Activated CD8-positive, alpha-beta T cell treated with anti-CD3 and anti-CD28 coated beads for 36 hours (primary cell): Measurements from ENCODE around the gene GPX5. TPM values are rescaled to one million over a fixed set of nuclear protein-coding genes. Genes with fewer than 3 reads are reported as not detected.

Experiments used
- ATAC-seq: fragments of 200-7000 bp; cut with Tn5 transposase; one replicate; pipeline ENCODE4 v1.10.0; 2021; ENCODE audit warnings: mild to moderate bottlenecking, moderate library complexity
- CTCF ChIA-PET: fragments of 350-600 bp; sonication (Branson Sonifier 250); formaldehyde crosslinking; loops from one replicate; lab custom pipeline; 2021; ENCODE audit warnings: antibody characterized with exemption; lab: Charles Lee
- POLR2A ChIA-PET: fragments of 350-600 bp; sonication (Branson Sonifier 250); formaldehyde crosslinking; loops from one replicate; lab custom pipeline; 2021; ENCODE audit warnings: antibody characterized with exemption; lab: Charles Lee
- DNase-seq: peaks from one replicate; pipeline ENCODE4 v3.0.0-alpha.2; 2020
- H3K27ac Mint-ChIP-seq: one replicate; pipeline ENCODE4 v1.8.0; 2021; ENCODE audit warnings: mild to moderate bottlenecking, mixed read lengths
- H3K27me3 Mint-ChIP-seq: one replicate; pipeline ENCODE4 v1.8.0; 2021; ENCODE audit warnings: mixed read lengths
- H3K36me3 Mint-ChIP-seq: one replicate; pipeline ENCODE4 v1.8.0; 2021; ENCODE audit warnings: low read depth, mixed read lengths
- H3K4me1 Mint-ChIP-seq: one replicate; pipeline ENCODE4 v1.8.0; 2021; ENCODE audit warnings: low read depth, mixed read lengths
- H3K4me3 Mint-ChIP-seq: one replicate; pipeline ENCODE4 v1.8.0; 2021; ENCODE audit warnings: mild to moderate bottlenecking, moderate library complexity, mixed read lengths
- H3K9me3 Mint-ChIP-seq: one replicate; pipeline ENCODE4 v1.8.0; 2021; ENCODE audit warnings: mixed read lengths
- intact Hi-C: fragments of 100-400 bp; cut with micrococcal nuclease; formaldehyde crosslinking; loops from one replicate; pipeline ENCODE4 v1.10.0; 2022
- total RNA-seq, 2 experiments: library from RNA; stranded (reverse); gene quantifications; one replicate each; pipeline ENCODE4 v1.2.3, GENCODE V29; 2021
- TF ChIP-seq, protein P1 (sequence below): fragments of 200-600 bp; IDR thresholded peaks from one replicate; pipeline ENCODE4 v1.8.0; 2022; ENCODE audit warnings: antibody characterized with exemption, mild to moderate bottlenecking

GPX5 gene
- total RNA-seq, 2 experiments from 2014 or later: not detected

DNA sequence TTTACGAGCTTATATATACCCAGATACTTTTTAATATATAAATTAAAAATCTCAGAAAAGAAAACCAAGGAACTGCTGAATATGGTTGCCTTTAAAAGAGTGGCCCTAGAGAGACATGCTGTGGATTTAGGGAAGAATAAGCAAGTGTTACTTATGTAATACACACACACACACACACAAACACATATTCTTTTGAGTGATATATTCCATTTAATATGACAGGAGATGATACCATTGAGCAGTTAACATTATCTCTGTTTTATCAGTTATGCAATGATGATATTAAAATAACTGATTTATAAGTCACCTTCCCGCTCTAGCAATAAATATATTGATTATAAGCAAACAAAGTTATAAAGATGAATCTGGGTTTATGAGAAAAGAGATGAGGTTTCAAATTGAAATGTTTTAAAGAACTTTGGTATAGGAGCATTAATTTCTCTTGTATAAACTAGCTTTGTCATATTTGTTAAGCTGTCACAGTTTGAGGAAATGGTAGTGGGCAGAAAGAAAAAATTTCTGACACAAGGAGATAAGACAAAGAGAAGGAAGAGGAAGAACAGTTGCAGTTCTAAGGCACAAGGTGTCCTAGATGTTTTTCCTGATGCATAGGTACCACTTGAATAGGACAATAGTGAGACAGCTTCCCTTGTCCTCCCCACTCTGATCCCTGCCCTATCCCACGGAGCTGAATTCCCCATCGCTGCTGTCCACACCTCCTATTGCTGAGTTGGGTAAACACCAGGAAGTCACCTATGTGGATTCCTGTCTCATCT lies 26.4 kb downstream of the GPX5 start:
- DNase-seq (no peak), ATAC-seq (no peak)
- TF ChIP-seq, protein P1, sequence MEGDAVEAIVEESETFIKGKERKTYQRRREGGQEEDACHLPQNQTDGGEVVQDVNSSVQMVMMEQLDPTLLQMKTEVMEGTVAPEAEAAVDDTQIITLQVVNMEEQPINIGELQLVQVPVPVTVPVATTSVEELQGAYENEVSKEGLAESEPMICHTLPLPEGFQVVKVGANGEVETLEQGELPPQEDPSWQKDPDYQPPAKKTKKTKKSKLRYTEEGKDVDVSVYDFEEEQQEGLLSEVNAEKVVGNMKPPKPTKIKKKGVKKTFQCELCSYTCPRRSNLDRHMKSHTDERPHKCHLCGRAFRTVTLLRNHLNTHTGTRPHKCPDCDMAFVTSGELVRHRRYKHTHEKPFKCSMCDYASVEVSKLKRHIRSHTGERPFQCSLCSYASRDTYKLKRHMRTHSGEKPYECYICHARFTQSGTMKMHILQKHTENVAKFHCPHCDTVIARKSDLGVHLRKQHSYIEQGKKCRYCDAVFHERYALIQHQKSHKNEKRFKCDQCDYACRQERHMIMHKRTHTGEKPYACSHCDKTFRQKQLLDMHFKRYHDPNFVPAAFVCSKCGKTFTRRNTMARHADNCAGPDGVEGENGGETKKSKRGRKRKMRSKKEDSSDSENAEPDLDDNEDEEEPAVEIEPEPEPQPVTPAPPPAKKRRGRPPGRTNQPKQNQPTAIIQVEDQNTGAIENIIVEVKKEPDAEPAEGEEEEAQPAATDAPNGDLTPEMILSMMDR: no peak
- no peak overlapping the region for H3K27ac Mint-ChIP-seq
- peaks cover 63% of the 10 kb centered on the region for H3K27me3 Mint-ChIP-seq
- intact Hi-C loops: no loop called here
- no peak overlapping the region for H3K4me3 Mint-ChIP-seq
- H3K4me1 Mint-ChIP-seq: no peaks in the 10 kb centered on the region
- ChIA-PET POLR2A (interaction anchor here (0.7 kb wide), 1 partner anchor 273 kb away, joined by 3 read pairs; no protein-coding TSS in a partner anchor), CTCF (interaction anchor here (1.3 to 2.1 kb wide), 4 partner anchors 10 to 55 kb away, joined by 3 to 5 read pairs (median 4); no protein-coding TSS in a partner anchor)
- no peaks in the 10 kb centered on the region for H3K36me3 Mint-ChIP-seq
- no peaks in the 10 kb centered on the region for H3K9me3 Mint-ChIP-seq

DNA sequence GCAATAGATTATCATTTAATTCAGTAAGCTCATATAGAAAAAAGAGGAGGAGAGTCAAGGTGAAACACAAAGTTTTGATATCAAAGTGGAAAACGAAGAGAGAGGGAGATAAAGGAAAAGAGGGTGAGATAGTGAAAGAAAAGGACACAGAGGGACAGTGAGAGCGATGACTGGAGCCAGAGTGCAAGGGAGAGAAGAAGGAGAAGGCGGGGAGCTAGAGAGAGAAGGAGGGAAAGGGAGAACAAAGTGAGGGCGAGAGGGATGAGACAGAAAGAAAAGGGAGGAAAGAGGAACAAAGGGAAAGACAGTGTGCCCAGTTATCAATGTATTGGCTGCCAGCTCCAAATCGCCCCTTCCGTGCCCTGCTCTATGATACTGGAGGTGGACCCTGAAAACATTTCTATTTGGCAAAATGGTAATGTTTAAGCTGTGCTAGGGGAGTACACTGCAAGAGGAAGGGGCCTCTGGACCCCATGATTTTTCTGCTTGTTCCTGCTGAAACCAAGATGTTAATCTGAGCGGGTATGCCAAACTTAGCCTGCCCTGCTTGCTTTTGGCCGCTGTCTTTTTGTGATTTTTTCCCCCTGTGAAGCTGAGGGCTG lies 27.8 kb downstream of the GPX5 start:
- TF ChIP-seq, protein P1: no peak
- ATAC-seq (no peak), DNase-seq (no peak)
- intact Hi-C loops: no loop called here
- Mint-ChIP-seq H3K9me3 (no peaks in the 10 kb centered on the region), H3K27me3 (peaks cover 57% of the 10 kb centered on the region), H3K27ac (no peak overlapping the region), H3K36me3 (no peaks in the 10 kb centered on the region), H3K4me3 (no peak overlapping the region), H3K4me1 (no peaks in the 10 kb centered on the region)
- ChIA-PET POLR2A (no interaction called here), CTCF (interaction anchor here (2.1 kb wide), 1 partner anchor 15 kb away, joined by 5 read pairs; no protein-coding TSS in a partner anchor)

DNA sequence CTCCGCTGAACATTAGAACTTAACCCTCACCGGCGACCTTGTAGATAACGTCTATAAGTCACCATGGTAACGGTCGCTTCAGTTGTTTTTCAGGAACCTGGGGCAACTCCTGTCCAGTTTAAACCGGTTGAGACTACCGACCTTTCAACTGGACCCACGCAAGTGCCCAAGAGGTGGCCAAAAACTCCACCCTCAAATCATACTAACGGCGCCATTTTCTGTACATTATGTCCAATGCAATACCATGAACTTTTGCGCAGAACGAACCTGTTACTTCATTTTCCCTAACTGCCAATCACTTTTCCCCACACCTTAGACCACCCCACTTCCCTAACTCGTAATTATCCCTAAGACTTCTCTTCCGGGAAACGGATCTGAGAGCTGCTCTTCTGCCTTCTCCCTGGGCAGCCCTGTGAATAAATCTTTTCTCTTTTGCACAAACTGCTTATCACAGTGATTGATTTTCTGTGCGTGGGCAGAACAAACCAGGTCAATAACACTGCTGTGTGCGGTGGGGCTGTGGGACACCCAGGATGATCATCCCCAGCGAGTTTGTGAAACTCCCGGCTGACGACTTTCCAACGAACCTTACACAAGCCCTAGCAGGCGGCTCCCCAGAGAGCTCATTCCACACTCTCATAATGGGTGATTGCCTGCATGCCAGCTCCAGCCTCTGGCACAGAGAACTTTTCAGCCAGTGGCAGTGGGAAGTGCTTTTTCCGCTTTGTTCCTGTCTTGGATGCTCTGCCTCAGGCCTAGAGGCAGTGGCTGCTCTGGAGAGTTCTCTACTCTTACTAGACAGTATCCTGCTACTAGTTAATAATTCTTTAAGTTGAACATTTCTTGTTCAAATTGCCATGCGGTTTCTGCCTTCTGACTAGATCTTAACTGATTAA lies 28.6 kb downstream of the GPX5 start:
- no peak for ATAC-seq
- Mint-ChIP-seq H3K27me3 (peaks cover 51% of the 10 kb centered on the region), H3K4me3 (no peak overlapping the region), H3K4me1 (no peaks in the 10 kb centered on the region), H3K27ac (no peak overlapping the region), H3K36me3 (no peaks in the 10 kb centered on the region), H3K9me3 (no peaks in the 10 kb centered on the region)
- ChIA-PET POLR2A (no interaction called here), CTCF (no interaction called here)
- intact Hi-C loops: no loop called here
- TF ChIP-seq, protein P1: no peak
- DNase-seq: no peak

DNA sequence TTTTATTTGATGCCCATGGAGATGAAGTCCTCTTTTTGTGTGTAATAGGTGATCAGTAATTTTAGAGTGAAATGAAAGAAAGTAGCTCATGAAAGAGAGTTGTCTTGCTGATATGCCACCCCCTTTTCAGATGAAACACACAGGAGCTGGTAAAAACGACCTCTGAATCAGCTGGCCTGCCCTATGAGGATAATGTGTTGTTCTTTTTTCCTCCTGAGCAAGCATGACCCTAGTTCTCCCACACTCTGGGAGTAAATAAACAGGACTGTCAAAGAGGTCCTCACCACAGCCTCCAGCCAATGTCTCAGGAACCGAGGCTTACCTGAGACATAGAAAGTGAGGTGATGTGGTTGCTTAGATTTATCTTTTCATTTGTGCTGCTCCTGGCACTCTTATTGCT lies 29.5 kb downstream of the GPX5 start:
- no peaks in the 10 kb centered on the region for H3K36me3 Mint-ChIP-seq
- H3K4me3 Mint-ChIP-seq: no peak overlapping the region
- H3K9me3 Mint-ChIP-seq: no peaks in the 10 kb centered on the region
- TF ChIP-seq, protein P1: no peak
- H3K27me3 Mint-ChIP-seq: peaks cover 52% of the 10 kb centered on the region
- no peak overlapping the region for H3K27ac Mint-ChIP-seq
- H3K4me1 Mint-ChIP-seq: no peaks in the 10 kb centered on the region
- no peak for DNase-seq
- ATAC-seq: no peak
- intact Hi-C loops: no loop called here
- CTCF ChIA-PET: no interaction called here
- POLR2A ChIA-PET: no interaction called here
